Measurements from ENCODE around the gene PLAC8. TPM values are rescaled to one million over a fixed set of nuclear protein-coding genes. Genes with fewer than 3 reads are reported as not detected.

The PLAC8 gene
- total and polyA plus RNA-seq, 2 donors (not counting 1 experiment from before 2014, with no cell fraction given): 125 to 499 TPM

GRCh38 chr4:83074086-83074704 lies 40.3 kb downstream of the PLAC8 start:
- H4K20me1 ChIP-seq (ENCODE audit: control insufficient read depth, insufficient read depth, low read length, poor library complexity, severe bottlenecking): no peaks in the 10 kb centered on the region
- POLR2A ChIA-PET: interaction anchor here (0.6 to 1.2 kb wide), 4 partner anchors 13 to 186 kb away, joined by 3 to 6 read pairs (median 4); no protein-coding TSS in a partner anchor
- CTCF ChIA-PET: interaction anchor here (0.6 to 7.7 kb wide), 31 partner anchors 10 to 380 kb away, joined by 3 to 139 read pairs (median 4); partner anchors contain the start of genes COQ2 and PLAC8
- Mint-ChIP-seq H3K4me1 (peaks cover 20% of the 10 kb centered on the region), H3K27ac (peak overlapping the region; percentile 57), H3K9me3 (ENCODE audit: insufficient read depth) (no peaks in the 10 kb centered on the region), H3K27me3 (no peaks in the 10 kb centered on the region), H3K4me3 (peak overlapping the region; percentile 71)
- H3K79me2 ChIP-seq (ENCODE audit: control insufficient read depth, insufficient read depth, low read length): no peaks in the 10 kb centered on the region
- no peaks in the 10 kb centered on the region for H3K9me3 ChIP-seq (ENCODE audit: control extremely low read depth in 1 of 3, control insufficient read depth in 2 of 3, insufficient read depth in 1 of 3, low read length in 2 of 3)
- intact Hi-C loops (cut with micrococcal nuclease): loop anchor here (1.0 to 2.0 kb wide), 5 partner anchors 10 to 208 kb away; no protein-coding TSS in a partner anchor
- peaks cover 16 to 19% of the 10 kb centered on the region in 2 donors for H3K4me1 ChIP-seq (ENCODE audit: control insufficient read depth in 2 of 2, insufficient read depth in 2 of 2, low read length in 2 of 2)
- H3K4me2 ChIP-seq (replicated peaks; ENCODE audit: low read depth, low read length, poor library complexity, severe bottlenecking): peak overlapping the region; percentile 59
- WGBS (ENCODE audit: insufficient coverage): 86% methylated on average over 1 of the region's 10 CpGs
- ATAC-seq (ENCODE audit: low read depth) (peak; percentile 85), DNase-seq (peak; percentile 85)
- H3K27ac ChIP-seq (ENCODE audit: low read length in 2 of 2): no peak overlapping the region
- peak overlapping the region; percentile 20 for H3K9ac ChIP-seq (ENCODE audit: low read length)
- peaks cover 4 to 6% of the 10 kb centered on the region in 2 experiments for H3K36me3 ChIP-seq (replicated peaks in 1 of 2; ENCODE audit: control extremely low read depth in 1 of 2, control insufficient read depth in 1 of 2, extremely low read depth in 1 of 2, insufficient read depth in 2 of 2, low read length in 1 of 2)
- no peak for TF ChIP-seq EZH2 (IDR thresholded peaks at IDR 0.05; ENCODE audit: borderline replicate concordance, insufficient read depth, low read depth, low read length, poor library complexity, severe bottlenecking)
- peak; percentile 78 for TF ChIP-seq CTCF (IDR thresholded peaks at IDR 0.05)
- H3K4me3 ChIP-seq (ENCODE audit: control extremely low read depth in 1 of 5, extremely low read depth in 1 of 5, insufficient read depth in 1 of 5, low read depth in 2 of 5, low read length in 4 of 5): no peak overlapping the region
- no peak overlapping the region for H2AFZ ChIP-seq (ENCODE audit: insufficient read depth, low read depth, low read length, poor library complexity, severe bottlenecking)
- H3K27me3 ChIP-seq (replicated peaks in 1 of 4; ENCODE audit: control extremely low read depth in 1 of 4, control insufficient read depth in 3 of 4, insufficient read depth in 4 of 4, low read length in 3 of 4): no peaks in the 10 kb centered on the region

DNA sequence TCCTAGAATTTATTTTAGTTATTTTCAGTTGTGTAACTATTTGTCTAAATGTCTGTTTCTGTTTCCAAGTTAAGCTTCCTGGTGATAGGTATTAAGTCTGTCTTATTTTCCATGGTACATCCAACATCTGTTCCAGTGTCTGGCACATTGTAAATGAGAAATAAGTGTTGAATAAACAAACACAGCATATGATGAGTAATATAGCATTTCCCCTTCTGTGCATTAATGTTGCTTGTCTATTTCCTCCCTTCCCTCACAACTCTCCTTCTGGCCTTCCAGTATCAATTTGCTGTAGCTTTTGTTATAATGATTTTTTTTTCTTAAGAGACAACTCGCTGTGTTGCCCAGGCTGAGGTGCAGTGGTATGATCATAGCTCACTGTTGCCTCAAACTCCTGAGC lies 43.4 kb downstream of the PLAC8 start:
- TF ChIP-seq EZH2 (IDR thresholded peaks at IDR 0.05; ENCODE audit: borderline replicate concordance, insufficient read depth, low read depth, low read length, poor library complexity, severe bottlenecking): no peak
- no peak for TF ChIP-seq CTCF (IDR thresholded peaks at IDR 0.05)
- no peak overlapping the region for H3K9ac ChIP-seq (ENCODE audit: low read length)
- H3K9me3 ChIP-seq (ENCODE audit: control extremely low read depth in 1 of 3, control insufficient read depth in 2 of 3, insufficient read depth in 1 of 3, low read length in 2 of 3): no peaks in the 10 kb centered on the region
- Mint-ChIP-seq H3K4me3 (no peak overlapping the region), H3K27ac (no peak overlapping the region), H3K27me3 (no peaks in the 10 kb centered on the region), H3K4me1 (peaks cover 14% of the 10 kb centered on the region), H3K9me3 (ENCODE audit: insufficient read depth) (no peaks in the 10 kb centered on the region)
- WGBS (ENCODE audit: insufficient coverage): no CpG with 5 or more reads among the region's 1 CpG
- H4K20me1 ChIP-seq (ENCODE audit: control insufficient read depth, insufficient read depth, low read length, poor library complexity, severe bottlenecking): no peaks in the 10 kb centered on the region
- ATAC-seq (ENCODE audit: low read depth) (no peak), DNase-seq (no peak)
- H3K4me1 ChIP-seq (ENCODE audit: control insufficient read depth in 2 of 2, insufficient read depth in 2 of 2, low read length in 2 of 2): peaks cover 15 to 19% of the 10 kb centered on the region in 2 donors
- no peaks in the 10 kb centered on the region for H3K79me2 ChIP-seq (ENCODE audit: control insufficient read depth, insufficient read depth, low read length)
- no peak overlapping the region for H3K4me3 ChIP-seq (ENCODE audit: control extremely low read depth in 1 of 5, extremely low read depth in 1 of 5, insufficient read depth in 1 of 5, low read depth in 2 of 5, low read length in 4 of 5)
- H3K4me2 ChIP-seq (replicated peaks; ENCODE audit: low read depth, low read length, poor library complexity, severe bottlenecking): no peak overlapping the region
- intact Hi-C loops (cut with micrococcal nuclease): no loop called here
- peaks cover 10 to 22% of the 10 kb centered on the region in 2 experiments for H3K36me3 ChIP-seq (replicated peaks in 1 of 2; ENCODE audit: control extremely low read depth in 1 of 2, control insufficient read depth in 1 of 2, extremely low read depth in 1 of 2, insufficient read depth in 2 of 2, low read length in 1 of 2)
- ChIA-PET POLR2A (interaction anchor here (0.5 to 1.2 kb wide), 3 partner anchors 13 to 213 kb away, joined by 3 to 6 read pairs (median 3); partner anchors contain the start of gene COQ2), CTCF (interaction anchor here (0.8 to 7.7 kb wide), 11 partner anchors 13 to 210 kb away, joined by 3 to 139 read pairs (median 5); partner anchors contain the start of gene COQ2)
- H3K27me3 ChIP-seq (replicated peaks in 1 of 4; ENCODE audit: control extremely low read depth in 1 of 4, control insufficient read depth in 3 of 4, insufficient read depth in 4 of 4, low read length in 3 of 4): no peaks in the 10 kb centered on the region
- H2AFZ ChIP-seq (ENCODE audit: insufficient read depth, low read depth, low read length, poor library complexity, severe bottlenecking): no peak overlapping the region
- peak overlapping the region in 1 of 2 donors; percentile 21 for H3K27ac ChIP-seq (ENCODE audit: low read length in 2 of 2)
